Bronchial epithelial cell (primary cell): ENCODE data around the gene ZNF334. TPM values are rescaled to one million over a fixed set of nuclear protein-coding genes. Genes with fewer than 3 reads are reported as not detected.

Experiments
- DNase-seq: peaks from one replicate; pipeline ENCODE4 v3.0.0-alpha.2; 2010; ENCODE audit warnings: low read depth
- FAIRE-seq: peaks from 2 replicates; lab custom pipeline; 2011; peaks lifted over from hg19 to GRCh38; lab: Jason Lieb, UNC
- H3K27me3 ChIP-seq: 2 replicates; pipeline ENCODE4 v1.5.1; 2011; ENCODE audit warnings: low read length; ENCODE audit not compliant: control insufficient read depth, insufficient read depth
- H3K36me3 ChIP-seq: 2 replicates; pipeline ENCODE4 v1.5.1; 2011; ENCODE audit warnings: low read length; ENCODE audit not compliant: control insufficient read depth, insufficient read depth
- H3K4me3 ChIP-seq: 2 replicates; pipeline ENCODE4 v1.5.1; 2011; ENCODE audit warnings: mild to moderate bottlenecking, low read depth, low read length, control low read depth
- CTCF ChIP-seq: IDR thresholded peaks from 2 replicates; pipeline ENCODE4 v1.5.1; 2011; ENCODE audit warnings: mild to moderate bottlenecking, moderate library complexity, low read length, control low read depth, inconsistent platforms; ENCODE audit not compliant: insufficient read depth, severe bottlenecking
- total RNA-seq: library from RNA; depleted of rRNA; stranded (reverse); fragments of >200 nt; gene quantifications from 2 replicates; pipeline ENCODE4 v1.2.1, GENCODE V29; 2014

The ZNF334 gene
- 1.5 and 1.6 TPM in 2 replicates for total RNA-seq

- Histone ChIP-seq H3K4me3 (peak within 1 kb of the TSS; percentile 63), H3K27me3 (no peaks in the 10 kb centered on the region), H3K36me3 (no peaks in the 10 kb centered on the region)
- no peak for TF ChIP-seq CTCF
- FAIRE-seq, result no peak
- peak; percentile 23 for DNase-seq
Measured at GRCh38 chr20:46512943-46513844, at the start of gene ZNF334. Gene ZNF334 (minus strand): TSS chr20:46513559. CDS start chr20:46512102, 1,457 bp downstream.

- TF ChIP-seq CTCF, result peak; percentile 78
- DNase-seq, result peak; percentile 51
- H3K4me3 ChIP-seq, result peak overlapping the region; percentile 16
- FAIRE-seq, result no peak
- no peaks in the 10 kb centered on the region for H3K27me3 ChIP-seq
- H3K36me3 ChIP-seq, result no peaks in the 10 kb centered on the region
Measured at GRCh38 chr20:46562373-46563169, 49.2 kb upstream of the ZNF334 start.

- DNase-seq (no peak), FAIRE-seq (no peak)
- no peaks in the 10 kb centered on the region for H3K36me3 ChIP-seq
- no peak overlapping the region for H3K4me3 ChIP-seq
- H3K27me3 ChIP-seq, result no peaks in the 10 kb centered on the region
- TF ChIP-seq CTCF, result no peak
Measured at GRCh38 chr20:46562009-46562372, 48.6 kb upstream of the ZNF334 start.

- FAIRE-seq (no peak), DNase-seq (no peak)
- no peaks in the 10 kb centered on the region for H3K36me3 ChIP-seq
- no peaks in the 10 kb centered on the region for H3K27me3 ChIP-seq
- no peak overlapping the region for H3K4me3 ChIP-seq
- no peak for TF ChIP-seq CTCF
Measured at GRCh38 chr20:46559685-46560440, 46.5 kb upstream of the ZNF334 start.

- DNase-seq (no peak), FAIRE-seq (no peak)
- H3K36me3 ChIP-seq, result no peaks in the 10 kb centered on the region
- no peak for TF ChIP-seq CTCF
- no peaks in the 10 kb centered on the region for H3K27me3 ChIP-seq
- no peak overlapping the region for H3K4me3 ChIP-seq
Measured at GRCh38 chr20:46559001-46559400, 45.6 kb upstream of the ZNF334 start.
